Measurements from ENCODE around the gene RRP8. TPM values are rescaled to one million over a fixed set of nuclear protein-coding genes. Genes with fewer than 3 reads are reported as not detected.

RRP8 gene
- total and polyA plus RNA-seq, 9 of the 15 experiments (the other 6 are each of a cell fraction or from before 2014, with no cell fraction given) = 5.7 to 47.3 (median 32.6) TPM

DNA sequence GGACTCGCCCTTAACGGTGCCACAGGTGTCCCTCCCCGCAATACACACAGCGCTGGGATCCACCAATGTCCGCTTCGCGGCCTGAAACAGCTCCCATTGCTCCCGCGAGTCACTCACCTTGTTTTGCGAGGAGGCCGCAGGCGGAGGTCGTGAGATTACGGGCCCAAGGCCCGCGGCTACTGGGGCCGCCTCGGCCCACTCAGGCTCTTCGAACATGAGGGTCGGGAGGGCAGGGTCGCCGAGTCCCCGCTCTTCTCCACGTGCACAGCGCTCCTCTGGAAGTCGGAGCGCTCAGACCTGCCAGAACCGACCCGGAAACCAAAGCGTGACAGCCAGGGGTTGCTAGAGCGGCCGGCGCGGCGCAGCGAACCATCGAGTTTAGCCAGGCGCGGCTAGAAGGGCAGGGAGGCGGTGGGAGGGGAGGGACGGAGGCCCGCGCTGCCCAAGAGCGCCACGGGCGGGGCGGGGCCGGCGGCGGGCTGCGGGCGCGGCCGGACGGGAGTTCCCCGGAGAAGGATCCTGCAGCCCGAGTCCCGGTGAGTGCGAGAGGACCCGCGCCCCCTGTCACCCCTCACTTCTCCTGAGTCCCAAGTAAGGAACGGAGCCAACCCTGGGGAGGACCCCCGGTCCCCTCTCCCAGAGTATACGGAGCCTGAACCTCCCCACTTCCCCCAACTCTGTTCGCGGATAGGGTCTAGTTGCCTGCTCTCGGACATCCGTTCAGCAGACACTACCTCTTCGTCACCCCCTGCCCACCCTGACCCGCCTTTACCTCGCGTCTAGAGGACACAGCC is at the start of gene RRP8, which contains the start of gene ILK (continued):
- no peak for TF ChIP-seq ZNF707 (CRISPR knock-in tag; conservative IDR thresholded peaks at IDR 0.05)
- TF ChIP-seq, protein P1, sequence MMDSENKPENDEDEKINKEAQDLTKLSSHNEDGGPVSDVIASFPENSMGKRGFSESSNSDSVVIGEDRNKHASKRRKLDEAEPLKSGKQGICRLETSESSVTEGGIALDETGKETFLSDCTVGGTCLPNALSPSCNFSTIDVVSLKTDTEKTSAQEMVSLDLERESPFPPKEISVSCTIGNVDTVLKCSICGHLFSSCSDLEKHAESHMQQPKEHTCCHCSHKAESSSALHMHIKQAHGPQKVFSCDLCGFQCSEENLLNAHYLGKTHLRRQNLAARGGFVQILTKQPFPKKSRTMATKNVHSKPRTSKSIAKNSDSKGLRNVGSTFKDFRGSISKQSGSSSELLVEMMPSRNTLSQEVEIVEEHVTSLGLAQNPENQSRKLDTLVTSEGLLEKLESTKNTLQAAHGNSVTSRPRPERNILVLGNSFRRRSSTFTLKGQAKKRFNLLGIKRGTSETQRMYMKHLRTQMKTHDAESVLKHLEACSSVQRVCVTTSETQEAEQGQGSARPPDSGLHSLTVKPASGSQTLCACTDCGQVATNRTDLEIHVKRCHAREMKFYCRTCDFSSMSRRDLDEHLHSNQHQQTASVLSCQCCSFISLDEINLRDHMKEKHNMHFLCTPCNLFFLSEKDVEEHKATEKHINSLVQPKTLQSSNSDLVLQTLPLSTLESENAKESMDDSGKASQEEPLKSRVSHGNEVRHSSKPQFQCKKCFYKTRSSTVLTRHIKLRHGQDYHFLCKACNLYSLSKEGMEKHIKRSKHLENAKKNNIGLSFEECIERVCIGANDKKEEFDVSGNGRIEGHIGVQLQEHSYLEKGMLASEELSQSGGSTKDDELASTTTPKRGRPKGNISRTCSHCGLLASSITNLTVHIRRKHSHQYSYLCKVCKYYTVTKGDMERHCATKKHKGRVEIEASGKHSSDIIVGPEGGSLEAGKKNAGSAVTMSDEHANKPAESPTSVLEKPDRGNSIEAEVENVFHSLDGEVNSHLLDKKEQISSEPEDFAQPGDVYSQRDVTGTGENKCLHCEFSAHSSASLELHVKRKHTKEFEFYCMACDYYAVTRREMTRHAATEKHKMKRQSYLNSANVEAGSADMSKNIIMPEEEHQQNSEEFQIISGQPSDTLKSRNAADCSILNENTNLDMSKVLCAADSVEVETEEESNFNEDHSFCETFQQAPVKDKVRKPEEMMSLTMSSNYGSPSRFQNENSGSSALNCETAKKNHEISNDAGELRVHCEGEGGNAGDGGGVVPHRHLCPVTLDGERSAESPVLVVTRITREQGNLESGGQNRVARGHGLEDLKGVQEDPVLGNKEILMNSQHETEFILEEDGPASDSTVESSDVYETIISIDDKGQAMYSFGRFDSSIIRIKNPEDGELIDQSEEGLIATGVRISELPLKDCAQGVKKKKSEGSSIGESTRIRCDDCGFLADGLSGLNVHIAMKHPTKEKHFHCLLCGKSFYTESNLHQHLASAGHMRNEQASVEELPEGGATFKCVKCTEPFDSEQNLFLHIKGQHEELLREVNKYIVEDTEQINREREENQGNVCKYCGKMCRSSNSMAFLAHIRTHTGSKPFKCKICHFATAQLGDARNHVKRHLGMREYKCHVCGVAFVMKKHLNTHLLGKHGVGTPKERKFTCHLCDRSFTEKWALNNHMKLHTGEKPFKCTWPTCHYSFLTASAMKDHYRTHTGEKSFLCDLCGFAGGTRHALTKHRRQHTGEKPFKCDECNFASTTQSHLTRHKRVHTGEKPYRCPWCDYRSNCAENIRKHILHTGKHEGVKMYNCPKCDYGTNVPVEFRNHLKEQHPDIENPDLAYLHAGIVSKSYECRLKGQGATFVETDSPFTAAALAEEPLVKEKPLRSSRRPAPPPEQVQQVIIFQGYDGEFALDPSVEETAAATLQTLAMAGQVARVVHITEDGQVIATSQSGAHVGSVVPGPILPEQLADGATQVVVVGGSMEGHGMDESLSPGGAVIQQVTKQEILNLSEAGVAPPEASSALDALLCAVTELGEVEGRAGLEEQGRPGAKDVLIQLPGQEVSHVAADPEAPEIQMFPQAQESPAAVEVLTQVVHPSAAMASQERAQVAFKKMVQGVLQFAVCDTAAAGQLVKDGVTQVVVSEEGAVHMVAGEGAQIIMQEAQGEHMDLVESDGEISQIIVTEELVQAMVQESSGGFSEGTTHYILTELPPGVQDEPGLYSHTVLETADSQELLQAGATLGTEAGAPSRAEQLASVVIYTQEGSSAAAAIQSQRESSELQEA (IDR thresholded peaks at IDR 0.05; ENCODE audit: low read depth) = peak; percentile 90
- TF ChIP-seq, protein P2, sequence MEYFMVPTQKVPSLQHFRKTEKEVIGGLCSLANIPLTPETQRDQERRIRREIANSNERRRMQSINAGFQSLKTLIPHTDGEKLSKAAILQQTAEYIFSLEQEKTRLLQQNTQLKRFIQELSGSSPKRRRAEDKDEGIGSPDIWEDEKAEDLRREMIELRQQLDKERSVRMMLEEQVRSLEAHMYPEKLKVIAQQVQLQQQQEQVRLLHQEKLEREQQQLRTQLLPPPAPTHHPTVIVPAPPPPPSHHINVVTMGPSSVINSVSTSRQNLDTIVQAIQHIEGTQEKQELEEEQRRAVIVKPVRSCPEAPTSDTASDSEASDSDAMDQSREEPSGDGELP (CRISPR knock-in tag; IDR thresholded peaks at IDR 0.05; ENCODE audit: borderline replicate concordance) = peak; percentile 89
- TF ChIP-seq NFRKB (IDR thresholded peaks at IDR 0.05; ENCODE audit: low read depth) = peak; percentile 35; the same call in 1 of the 2 replicates
- TF ChIP-seq CREB1 (IDR thresholded peaks at IDR 0.05) = peak; percentile 50; the same call in 1 of the 2 replicates
- no peak for TF ChIP-seq CREB1 (CRISPR knock-in tag; IDR thresholded peaks at IDR 0.05)
- peak; percentile 21 for TF ChIP-seq E2F8 (IDR thresholded peaks at IDR 0.05; ENCODE audit: low read depth, partially characterized antibody)
- TF ChIP-seq, protein P3, sequence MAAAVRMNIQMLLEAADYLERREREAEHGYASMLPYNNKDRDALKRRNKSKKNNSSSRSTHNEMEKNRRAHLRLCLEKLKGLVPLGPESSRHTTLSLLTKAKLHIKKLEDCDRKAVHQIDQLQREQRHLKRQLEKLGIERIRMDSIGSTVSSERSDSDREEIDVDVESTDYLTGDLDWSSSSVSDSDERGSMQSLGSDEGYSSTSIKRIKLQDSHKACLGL (CRISPR knock-in tag; IDR thresholded peaks at IDR 0.05; ENCODE audit: borderline replicate concordance, poor library complexity, severe bottlenecking) = peak; percentile 80
- TF ChIP-seq, protein P4, sequence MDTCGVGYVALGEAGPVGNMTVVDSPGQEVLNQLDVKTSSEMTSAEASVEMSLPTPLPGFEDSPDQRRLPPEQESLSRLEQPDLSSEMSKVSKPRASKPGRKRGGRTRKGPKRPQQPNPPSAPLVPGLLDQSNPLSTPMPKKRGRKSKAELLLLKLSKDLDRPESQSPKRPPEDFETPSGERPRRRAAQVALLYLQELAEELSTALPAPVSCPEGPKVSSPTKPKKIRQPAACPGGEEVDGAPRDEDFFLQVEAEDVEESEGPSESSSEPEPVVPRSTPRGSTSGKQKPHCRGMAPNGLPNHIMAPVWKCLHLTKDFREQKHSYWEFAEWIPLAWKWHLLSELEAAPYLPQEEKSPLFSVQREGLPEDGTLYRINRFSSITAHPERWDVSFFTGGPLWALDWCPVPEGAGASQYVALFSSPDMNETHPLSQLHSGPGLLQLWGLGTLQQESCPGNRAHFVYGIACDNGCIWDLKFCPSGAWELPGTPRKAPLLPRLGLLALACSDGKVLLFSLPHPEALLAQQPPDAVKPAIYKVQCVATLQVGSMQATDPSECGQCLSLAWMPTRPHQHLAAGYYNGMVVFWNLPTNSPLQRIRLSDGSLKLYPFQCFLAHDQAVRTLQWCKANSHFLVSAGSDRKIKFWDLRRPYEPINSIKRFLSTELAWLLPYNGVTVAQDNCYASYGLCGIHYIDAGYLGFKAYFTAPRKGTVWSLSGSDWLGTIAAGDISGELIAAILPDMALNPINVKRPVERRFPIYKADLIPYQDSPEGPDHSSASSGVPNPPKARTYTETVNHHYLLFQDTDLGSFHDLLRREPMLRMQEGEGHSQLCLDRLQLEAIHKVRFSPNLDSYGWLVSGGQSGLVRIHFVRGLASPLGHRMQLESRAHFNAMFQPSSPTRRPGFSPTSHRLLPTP (IDR thresholded peaks at IDR 0.05; ENCODE audit: borderline replicate concordance, extremely low read depth, insufficient read length) = no peak
- peak; percentile 90 for TF ChIP-seq POLR2G (IDR thresholded peaks at IDR 0.05; ENCODE audit: low read depth, low read length)

All from K562 (cell line).